Right lobe of liver (tissue), 6 donors: Measurements from ENCODE around the gene PSMB7. TPM values are rescaled to one million over a fixed set of nuclear protein-coding genes. Genes with fewer than 3 reads are reported as not detected.

Experiments
- ATAC-seq, 4 donors: fragments of 200-7000 bp; cut with Tn5 transposase; one replicate each; pipeline ENCODE4 v1.9.1; 2020; ENCODE audit warnings: mild to moderate bottlenecking in 4 of 4, moderate library complexity in 4 of 4
- DNase-seq, 3 donors: peaks; one replicate each; pipeline ENCODE4 v3.0.0-alpha.2; 2020
- H3K27ac ChIP-seq, 3 donors: fragments of 200-600 bp; one replicate each; pipeline ENCODE4 v1.8.0; 2022
- H3K27me3 ChIP-seq, 2 donors: fragments of 200-600 bp; one replicate each; pipeline ENCODE4 v1.8.0; 2022
- H3K36me3 ChIP-seq, 4 donors: fragments of 200-600 bp; sonication (generic) in 1 of 4; one replicate each; pipeline versions ENCODE4 v1.5.1 to v1.8.0; 2017 to 2022; ENCODE audit warnings: control low read depth in 1 of 4
- H3K4me1 ChIP-seq, 4 donors: fragments of 200-600 bp; sonication (generic) in 1 of 4; one replicate each; pipeline versions ENCODE4 v1.5.1 to v1.8.0; 2017 to 2022; ENCODE audit warnings: control low read depth in 1 of 4
- H3K4me3 ChIP-seq, 3 donors: fragments of 200-600 bp; one replicate each; pipeline ENCODE4 v1.8.0; 2022
- H3K9me3 ChIP-seq, 4 donors: fragments of 200-600 bp; sonication (generic) in 1 of 4; one replicate each; pipeline versions ENCODE4 v1.5.1 to v1.8.0; 2017 to 2022; ENCODE audit warnings: control low read depth in 1 of 4
- CTCF ChIP-seq, 4 donors: fragments of 200-600 bp in 3 of 4; fragments of 450-650 bp in 1 of 4; IDR thresholded peaks; one replicate each; pipeline versions ENCODE4 v1.5.1 to v1.8.0; 2016 to 2022; ENCODE audit warnings: antibody characterized with exemption in 4 of 4, mild to moderate bottlenecking in 2 of 4
- POLR2A ChIP-seq: fragments of 450-650 bp; IDR thresholded peaks from one replicate; pipeline ENCODE4 v1.6.1; 2017; ENCODE audit warnings: antibody characterized with exemption, mild to moderate bottlenecking
- WGBS: methylation state at CpG from one replicate; pipeline ENCODE4 v1.1.6; 2018; ENCODE audit warnings: low coverage, low lambda C conversion rate; ENCODE audit not compliant: insufficient coverage; ENCODE audit errors: missing lambda C conversion rate; 5-methylcytosine and 5-hydroxymethylcytosine counted together
- intact Hi-C, 2 donors: fragments of 100-400 bp; cut with DNase I; formaldehyde crosslinking; loops; one replicate each; pipeline versions ENCODE4 v1.11.2 to v1.14.1; 2022
- total RNA-seq, 6 experiments: library from RNA; depleted of rRNA in 2 of 6; stranded (reverse); fragments of >200 nt in 2 of 6; fragmentation: NEBNext Ultra II Directional in 3 of 6; extraction: Animal tissue kit (Norgen Biotek cat#: 25700) in 3 of 6; gene quantifications; one replicate each; pipeline versions ENCODE4 v1.1.0 to v1.2.4, GENCODE V29; 2016 to 2023
- donor health status: DM: no; HTN: yes; CAD: no.
- donor health status: DM: no; HTN: no; CAD: no.
- donor health status: DM: no; HTN: no; CAD: no.
- donor health status: DM: no; HTN: yes; CAD: no.
- donor health status: DM: no; HTN: yes; CAD: no.

Gene PSMB7
- total RNA-seq, 6 experiments from 2014 or later = 76.4 to 196 (median 96.8) TPM

GRCh38 chr9:124303762-124304161 is 111.5 kb downstream of the PSMB7 start:
- no peaks in the 10 kb centered on the region for H3K9me3 ChIP-seq
- TF ChIP-seq CTCF (IDR thresholded peaks at IDR 0.05) = no peak
- no peak for TF ChIP-seq POLR2A
- WGBS = 93% methylated on average over 5 of the region's 14 CpGs
- DNase-seq (no peak), ATAC-seq (no peak)
- H3K27me3 ChIP-seq = no peaks in the 10 kb centered on the region
- no peak overlapping the region for H3K4me3 ChIP-seq
- intact Hi-C loops = no loop called here
- H3K4me1 ChIP-seq = no peaks in the 10 kb centered on the region
- H3K27ac ChIP-seq = no peak overlapping the region
- peaks cover 0 to 29% (median 0%) of the 10 kb centered on the region in 4 donors for H3K36me3 ChIP-seq

Other genes with a start within 250 kb of the PSMB7 start
- 100 to 1,000 TPM in 1 of 6 experiments, 10 to 100 TPM in 5; 61.6 to 128 (median 67.5) TPM for gene NEK6, start 157.5 kb downstream of the PSMB7 start, total RNA-seq
- gene ADGRD2, start 35.0 kb upstream of the PSMB7 start, total RNA-seq = not detected
- under 1 TPM in 1 of 6 experiments, not detected in 5; 0.26 TPM for gene NR5A1, start 92.0 kb upstream of the PSMB7 start, total RNA-seq